A549 (cell line): Measurements from ENCODE around the gene EVPL. TPM values are rescaled to one million over a fixed set of nuclear protein-coding genes. Genes with fewer than 3 reads are reported as not detected.

Experiments used
- ATAC-seq, 2 experiments: fragments of 200-7000 bp in 1 of 2; fragments of >200 bp in 1 of 2; cut with Nextera tagmentation in 1 of 2; cut with Tn5 transposase in 1 of 2; 3 replicates each; pipeline versions ENCODE4 v1.8.0 to v1.9.1; 2018 to 2020; ENCODE audit warnings: mild to moderate bottlenecking in 1 of 2, moderate library complexity in 1 of 2
- CTCF ChIA-PET: fragments of 300-600 bp; sonication (Branson Sonifier 250); formaldehyde crosslinking; extraction: SDS; loops from one replicate; lab custom pipeline; 2021; ENCODE audit warnings: antibody characterized with exemption, inconsistent platforms; lab: Yijun Ruan, JAX
- POLR2A ChIA-PET: fragments of 350-600 bp; formaldehyde crosslinking; extraction: SDS; loops from one replicate; lab custom pipeline; 2021; ENCODE audit warnings: antibody characterized with exemption, inconsistent platforms; lab: Yijun Ruan, JAX
- DNase-seq, 2 experiments: peaks; one replicate each; pipeline versions ENCODE4 v3.0.0 to v3.0.0-alpha.2; 2011 to 2016; ENCODE audit warnings: low read depth in 1 of 2, low spot score in 1 of 2
- FAIRE-seq: peaks from 2 replicates; lab custom pipeline; 2011; peaks lifted over from hg19 to GRCh38; lab: Jason Lieb, UNC
- H3K27ac ChIP-seq, 2 experiments: fragments of >200 bp; sonication (Bioruptor Twin); formaldehyde crosslinking; 3 replicates each; pipeline ENCODE4 v1.5.1; 2016 to 2017
- H3K4me1 ChIP-seq: fragments of >200 bp; sonication (Bioruptor Twin); formaldehyde crosslinking; 3 replicates; pipeline ENCODE4 v1.6.1; 2016
- H3K4me2 ChIP-seq: fragments of >200 bp; sonication (Bioruptor Twin); formaldehyde crosslinking; 3 replicates; pipeline ENCODE4 v1.6.1; 2016
- H3K4me3 ChIP-seq: fragments of >200 bp; sonication (Bioruptor Twin); formaldehyde crosslinking; 3 replicates; pipeline ENCODE4 v1.5.1; 2016
- H3K9me3 ChIP-seq: fragments of >200 bp; sonication (Bioruptor Twin); formaldehyde crosslinking; 3 replicates; pipeline ENCODE4 v1.6.1; 2016
- ATOH8 ChIP-seq: fragments of 250-450 bp; sonication (Bioruptor Pico); IDR thresholded peaks from 2 replicates; pipeline ENCODE4 v1.5.0; 2020; ENCODE audit warnings: low read depth, mild to moderate bottlenecking, moderate library complexity
- BHLHE40 ChIP-seq: IDR thresholded peaks from 2 replicates; pipeline ENCODE4 v1.6.1; 2012; ENCODE audit warnings: low read depth, low read length, inconsistent platforms
- CBX2 ChIP-seq: fragments of 200-600 bp; sonication (generic); IDR thresholded peaks from 2 replicates; pipeline ENCODE4 v1.6.1; 2016; ENCODE audit warnings: low read depth, mild to moderate bottlenecking, borderline replicate concordance
- CBX8 ChIP-seq: fragments of 200-600 bp; sonication (generic); IDR thresholded peaks from 2 replicates; pipeline ENCODE4 v1.6.1; 2016
- CEBPB ChIP-seq, 2 experiments: fragments of >200 bp in 1 of 2; sonication (Bioruptor Twin) in 1 of 2; formaldehyde crosslinking in 1 of 2; IDR thresholded peaks; 2 replicates each; pipeline ENCODE4 v1.6.1; 2012 to 2016
- CTCF ChIP-seq: fragments of >200 bp; sonication (Bioruptor Twin); formaldehyde crosslinking; IDR thresholded peaks from 3 replicates; pipeline ENCODE4 v1.5.1; 2016
- ELK1 ChIP-seq: fragments of 150-350 bp; IDR thresholded peaks from 2 replicates; pipeline ENCODE4 v1.6.1; 2014; ENCODE audit warnings: low read depth, mild to moderate bottlenecking, low read length
- ESRRA ChIP-seq: fragments of 150-350 bp; IDR thresholded peaks from 2 replicates; pipeline ENCODE4 v1.6.1; 2014; ENCODE audit warnings: mild to moderate bottlenecking, low read length, borderline replicate concordance
- FOSB ChIP-seq: fragments of 250-450 bp; sonication (Bioruptor Pico); IDR thresholded peaks from 2 replicates; pipeline ENCODE4 v1.5.0; 2020; ENCODE audit warnings: mild to moderate bottlenecking, moderate library complexity
- FOSL2 ChIP-seq, 2 experiments: fragments of 450-650 bp in 1 of 2; fragments of >200 bp in 1 of 2; sonication (Bioruptor Twin) in 1 of 2; formaldehyde crosslinking; IDR thresholded peaks; 2 replicates each; pipeline versions ENCODE4 v1.5.0 to v1.6.1; 2016 to 2020; ENCODE audit warnings: mild to moderate bottlenecking in 1 of 2, moderate library complexity in 1 of 2
- FOXS1 ChIP-seq: fragments of 250-450 bp; sonication (Bioruptor Pico); IDR thresholded peaks from 2 replicates; pipeline ENCODE4 v1.5.0; 2020; ENCODE audit warnings: mild to moderate bottlenecking, moderate library complexity
- HDAC2 ChIP-seq: fragments of 200-600 bp; sonication (generic); IDR thresholded peaks from 2 replicates; pipeline ENCODE4 v1.6.1; 2016
- HEYL ChIP-seq: fragments of 250-450 bp; sonication (Bioruptor Pico); IDR thresholded peaks from 2 replicates; pipeline ENCODE4 v1.8.0; 2021; ENCODE audit warnings: mild to moderate bottlenecking, moderate library complexity
- HOXA7 ChIP-seq: fragments of 250-450 bp; sonication (Bioruptor Pico); IDR thresholded peaks from 2 replicates; pipeline ENCODE4 v1.5.0; 2020; ENCODE audit warnings: mild to moderate bottlenecking, moderate library complexity
- HOXB13 ChIP-seq: fragments of 250-450 bp; sonication (Bioruptor Pico); IDR thresholded peaks from 2 replicates; pipeline ENCODE4 v1.5.0; 2020; ENCODE audit warnings: low read depth, mild to moderate bottlenecking, moderate library complexity
- MAFK ChIP-seq: fragments of 450-650 bp; IDR thresholded peaks from 2 replicates; pipeline ENCODE4 v1.6.1; 2014; ENCODE audit not compliant: partially characterized antibody
- MYC ChIP-seq: IDR thresholded peaks from 2 replicates; pipeline ENCODE4 v1.6.1; 2012; ENCODE audit warnings: mild to moderate bottlenecking, inconsistent platforms, low read length, improper control_type of control experiment, borderline replicate concordance
- NFE2L2 ChIP-seq: fragments of 150-350 bp; conservative IDR thresholded peaks from 2 replicates; pipeline ENCODE4 v1.6.1; 2014; ENCODE audit warnings: low read length
- NR3C1 ChIP-seq: fragments of >200 bp; sonication (Bioruptor Twin); formaldehyde crosslinking; IDR thresholded peaks from 3 replicates; pipeline ENCODE4 v1.6.1; 2017
- POLR2A ChIP-seq: IDR thresholded peaks from 2 replicates; pipeline ENCODE4 v1.6.1; 2012; ENCODE audit warnings: mild to moderate bottlenecking, low read length
- POLR2AphosphoS2 ChIP-seq: conservative IDR thresholded peaks from 2 replicates; pipeline ENCODE4 v1.6.1; 2012; ENCODE audit warnings: low read length, improper control_type of control experiment, inconsistent platforms
- RNF2 ChIP-seq: fragments of 200-600 bp; sonication (generic); IDR thresholded peaks from 2 replicates; pipeline ENCODE4 v1.6.1; 2016; ENCODE audit warnings: low read depth, mild to moderate bottlenecking, antibody characterized with exemption, moderate library complexity, borderline replicate concordance
- SMC3 ChIP-seq: fragments of >200 bp; sonication (Bioruptor Twin); formaldehyde crosslinking; IDR thresholded peaks from 3 replicates; pipeline ENCODE4 v1.6.1; 2018; ENCODE audit warnings: inconsistent platforms
- USF2 ChIP-seq: fragments of 450-650 bp; IDR thresholded peaks from 2 replicates; pipeline ENCODE4 v1.6.1; 2014; ENCODE audit warnings: antibody characterized with exemption
- ZC3H11A ChIP-seq: fragments of 450-650 bp; IDR thresholded peaks from 2 replicates; pipeline ENCODE4 v1.6.1; 2014; ENCODE audit warnings: antibody characterized with exemption, mild to moderate bottlenecking
- ZNF302 ChIP-seq: fragments of 250-450 bp; sonication (Bioruptor Pico); IDR thresholded peaks from 2 replicates; pipeline ENCODE4 v1.9.0; 2021; ENCODE audit warnings: inconsistent platforms, mild to moderate bottlenecking, moderate library complexity
- WGBS: methylation state at CpG from one replicate; pipeline ENCODE4 v1.1.6; 2017; ENCODE audit errors: missing lambda C conversion rate; 5-methylcytosine and 5-hydroxymethylcytosine counted together
- polyA plus RNA-seq, 4 experiments: library from polyadenylated mRNA; depleted of rRNA in 3 of 4; stranded (reverse); fragments of >200 nt; fragmentation: RNase III in 1 of 4; extraction: RNeasy Plus Mini Kit Qiagen cat#74134 plus additional on column Dnase treatment in 1 of 4; gene quantifications; 2 replicates in 3 of 4; 3 replicates in 1 of 4; pipeline ENCODE4 v1.2.3, GENCODE V29; 2011 to 2017

The EVPL gene
- polyA plus RNA-seq, 2 of the 4 experiments (the other 2 are of a cell fraction), result 4.1 to 13.9 TPM

- TF ChIP-seq FOSB, result no peak
- no peak for TF ChIP-seq ATOH8
- TF ChIP-seq CEBPB (IDR thresholded peaks at IDR 0.05), result no peak
- no peak for TF ChIP-seq NFE2L2
- TF ChIP-seq FOSL2 (IDR thresholded peaks at IDR 0.05), result no peak
- no peak for TF ChIP-seq FOSL2 (CRISPR knock-in tag; IDR thresholded peaks at IDR 0.05)
- TF ChIP-seq CTCF, result peak; percentile 42
- TF ChIP-seq POLR2AphosphoS2, result no peak
- no peak for TF ChIP-seq ESRRA
- no peak for TF ChIP-seq FOXS1
- TF ChIP-seq SMC3, result peak; percentile 63
- TF ChIP-seq CBX2, result no peak
- no peak for TF ChIP-seq USF2
- TF ChIP-seq MYC, result no peak
- TF ChIP-seq BHLHE40, result no peak
- TF ChIP-seq HDAC2, result no peak
- no peak for TF ChIP-seq ZNF302 (CRISPR knock-in tag)
- TF ChIP-seq RNF2, result no peak
- no peak for TF ChIP-seq MAFK
- no peak for TF ChIP-seq ELK1
Measured at GRCh38 chr17:76026714-76027158, 370 bp downstream of the EVPL start (continued).

- no peaks in the 10 kb centered on the region for H3K9me3 ChIP-seq
- FAIRE-seq, result no peak
- H3K4me3 ChIP-seq, result no peak overlapping the region
- peaks cover 29% of the 10 kb centered on the region for H3K4me1 ChIP-seq
- no peak overlapping the region for H3K27ac ChIP-seq
- H3K4me2 ChIP-seq, result no peak overlapping the region
- no peak for DNase-seq
- ChIA-PET POLR2A (no interaction called here), CTCF (interaction anchor here (0.8 to 23.8 kb wide), 5 partner anchors 12 to 254 kb away, joined by 3 to 357 read pairs (median 4); no protein-coding TSS in a partner anchor)
- 90% methylated on average over 12 of the region's 12 CpGs for WGBS
- TF ChIP-seq USF2, result no peak
- TF ChIP-seq CEBPB (IDR thresholded peaks at IDR 0.05), result no peak
- no peak for TF ChIP-seq POLR2A
- no peak for TF ChIP-seq CBX8
- no peak for TF ChIP-seq CTCF
- no peak for TF ChIP-seq ZC3H11A
- TF ChIP-seq NFE2L2, result no peak
- TF ChIP-seq HOXB13 (CRISPR knock-in tag), result no peak
- no peak for TF ChIP-seq NR3C1
- no peak for TF ChIP-seq BHLHE40
- no peak for TF ChIP-seq HEYL
- no peak for TF ChIP-seq ZNF302 (CRISPR knock-in tag)
- no peak for TF ChIP-seq ELK1
- no peak for TF ChIP-seq HOXA7 (CRISPR knock-in tag)
- ATAC-seq, result no peak
Measured at GRCh38 chr17:76025294-76025693, 1.8 kb downstream of the EVPL start.
